Upper lobe of left lung (tissue), 6 donors: Measurements from ENCODE around the gene CBX5. TPM values are rescaled to one million over a fixed set of nuclear protein-coding genes. Genes with fewer than 3 reads are reported as not detected.

Experiments used
- ATAC-seq, 2 donors: fragments of 200-7000 bp; cut with Tn5 transposase; one replicate each; pipeline ENCODE4 v1.9.1; 2022; ENCODE audit warnings: mild to moderate bottlenecking in 2 of 2, moderate library complexity in 2 of 2; ENCODE audit not compliant: low FRiP score in 2 of 2
- DNase-seq, 2 donors: peaks; one replicate each; pipeline ENCODE4 v3.0.0-alpha.2; 2019 to 2020
- H3K27ac ChIP-seq, 4 donors: fragments of 200-600 bp; sonication (generic); one replicate each; pipeline ENCODE4 v1.5.1; 2016 to 2019
- H3K27me3 ChIP-seq, 4 donors: fragments of 200-600 bp; sonication (generic); one replicate each; pipeline ENCODE4 v1.5.1; 2017 to 2019
- H3K36me3 ChIP-seq, 4 donors: fragments of 200-600 bp; sonication (generic); one replicate each; pipeline ENCODE4 v1.5.1; 2016 to 2019
- H3K4me1 ChIP-seq, 4 donors: fragments of 200-600 bp; sonication (generic); one replicate each; pipeline ENCODE4 v1.5.1; 2018 to 2019
- H3K4me3 ChIP-seq, 4 donors: fragments of 200-600 bp; sonication (generic); one replicate each; pipeline ENCODE4 v1.5.1; 2017 to 2019; ENCODE audit warnings: mild to moderate bottlenecking in 2 of 4, moderate library complexity in 1 of 4
- H3K9me3 ChIP-seq, 4 donors: fragments of 200-600 bp; sonication (generic); one replicate each; pipeline ENCODE4 v1.5.1; 2018 to 2019
- CTCF ChIP-seq, 6 experiments: fragments of 450-650 bp in 4 of 6; fragments of 200-600 bp in 2 of 6; sonication (generic) in 2 of 6; IDR thresholded peaks; one replicate each; pipeline ENCODE4 v1.5.1; 2016 to 2019; ENCODE audit warnings: antibody characterized with exemption in 6 of 6
- EP300 ChIP-seq, 4 donors: sonication (generic); formaldehyde crosslinking; IDR thresholded peaks; one replicate each; pipeline ENCODE4 v1.5.1; 2017; ENCODE audit warnings: antibody characterized with exemption in 4 of 4, control low read depth in 2 of 4
- POLR2A ChIP-seq, 4 donors: fragments of 450-650 bp; IDR thresholded peaks; one replicate each; pipeline ENCODE4 v1.5.1; 2016 to 2017; ENCODE audit warnings: antibody characterized with exemption in 4 of 4, mild to moderate bottlenecking in 2 of 4
- POLR2AphosphoS5 ChIP-seq, 2 donors: sonication (generic); formaldehyde crosslinking; IDR thresholded peaks; one replicate each; pipeline ENCODE4 v1.5.1; 2017; ENCODE audit warnings: antibody characterized with exemption in 2 of 2
- WGBS, 2 donors: methylation state at CpG; one replicate each; pipeline ENCODE4 v1.1.5; 2017 to 2018; 5-methylcytosine and 5-hydroxymethylcytosine counted together
- small RNA-seq, 4 donors: library from RNA; depleted of rRNA; stranded (forward); fragments of <200 nt; gene quantifications; one replicate each; pipeline ENCODE3, GENCODE V24; 2016
- total RNA-seq, 6 donors: library from RNA; depleted of rRNA in 4 of 6; stranded (reverse); fragments of >200 nt in 4 of 6; gene quantifications; one replicate each; pipeline versions ENCODE4 v1.1.0 to v1.2.1, GENCODE V29; 2016 to 2021
- donor health status: DM: no; HTN: no; CAD: no; lungs with moderate emphysema.
- donor health status: DM: no; HTN: yes; CAD: no; lungs with severe emphysema.

Gene CBX5
- total RNA-seq, 6 donors from 2014 or later, result 15.5 to 48.2 (median 36.1) TPM

- Histone ChIP-seq H3K4me3 (no peak overlapping the region), H3K4me1 (no peaks in the 10 kb centered on the region), H3K27me3 (no peaks in the 10 kb centered on the region), H3K36me3 (peaks cover 0 to 22% (median 12%) of the 10 kb centered on the region in 4 donors), H3K27ac (no peak overlapping the region), H3K9me3 (no peaks in the 10 kb centered on the region)
- DNase-seq, result peak in 1 of 2 donors; percentile 62
- peak in 1 of 2 donors; percentile 40 for ATAC-seq
- WGBS, 2 donors, result 95 to 98% methylated on average over 7 to 11 of the region's 11 CpGs
- TF ChIP-seq POLR2A (IDR thresholded peaks at IDR 0.05), result no peak
- TF ChIP-seq POLR2AphosphoS5 (IDR thresholded peaks at IDR 0.05), result no peak
- no peak for TF ChIP-seq CTCF (IDR thresholded peaks at IDR 0.05)
- no peak for TF ChIP-seq EP300 (IDR thresholded peaks at IDR 0.05)
Measured at GRCh38 chr12:54182086-54182485, 97.8 kb downstream of the CBX5 start.

Small RNAs within 50 kb of the gene (small RNA-seq; reads per million reads assigned to genes)
- gene RN7SL390P (0 reads per million in 4 donors), gene RNU6-950P (0 reads per million in 4 donors)

Other genes with a start within 250 kb of the CBX5 start
- under 1 TPM in 3 of 6 donors, not detected in 3; 0.11 to 0.22 (median 0.17) TPM for gene HOXC5, start 247.1 kb downstream of the CBX5 start, total RNA-seq
- 1 to 10 TPM in 1 of 6 donors, under 1 TPM in 2, not detected in 3; 0.40 to 1.0 (median 0.59) TPM for gene HOXC4, start 226.3 kb downstream of the CBX5 start, total RNA-seq
- 10 to 100 TPM; 19.8 to 54.5 (median 28.6) TPM for gene SMUG1, start 91.1 kb downstream of the CBX5 start, total RNA-seq
- gene HNRNPA1, start 604 bp upstream of the CBX5 start, total RNA-seq, result 100 to 1,000 TPM; 255 to 870 (median 475) TPM
- 10 to 100 TPM in 2 of 6 donors, 1 to 10 TPM in 4; 2.7 to 16.8 (median 9.3) TPM for gene NFE2, start 20.9 kb upstream of the CBX5 start, total RNA-seq
- 100 to 1,000 TPM in 3 of 6 donors, 10 to 100 TPM in 3; 55.5 to 132 (median 96.7) TPM for gene COPZ1, start 45.0 kb upstream of the CBX5 start, total RNA-seq
- 1 to 10 TPM in 3 of 6 donors, under 1 TPM in 1, not detected in 2; 0.39 to 2.1 (median 1.1) TPM for gene GPR84, start 84.4 kb upstream of the CBX5 start, total RNA-seq
- 10 to 100 TPM; 18.5 to 43.8 (median 23.0) TPM for gene ZNF385A, start 104.6 kb upstream of the CBX5 start, total RNA-seq
- 100 to 1,000 TPM in 2 of 6 donors, 10 to 100 TPM in 4; 48.3 to 146 (median 92.6) TPM for gene ITGA5, start 139.1 kb upstream of the CBX5 start, total RNA-seq
- gene GTSF1, start 193.5 kb upstream of the CBX5 start, total RNA-seq, result 1 to 10 TPM in 4 of 6 donors, not detected in 2; 1.4 to 4.6 (median 2.2) TPM
- gene NCKAP1L, start 217.6 kb upstream of the CBX5 start, total RNA-seq, result 10 to 100 TPM; 46.5 to 92.7 (median 63.5) TPM